NCI-H226 (cell line): ENCODE measurements around the gene PLGRKT.
"Not testable (repeated sequence)": the region's sequence is repeated elsewhere in the genome, so short reads cannot be mapped to it uniquely, and the experiment has no call there.

Experiments
- DNase-seq: peaks from one replicate; pipeline ENCODE4 v3.0.0-alpha.2; 2015

PLGRKT gene, protein sequence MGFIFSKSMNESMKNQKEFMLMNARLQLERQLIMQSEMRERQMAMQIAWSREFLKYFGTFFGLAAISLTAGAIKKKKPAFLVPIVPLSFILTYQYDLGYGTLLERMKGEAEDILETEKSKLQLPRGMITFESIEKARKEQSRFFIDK

GRCh38 chr9:5437254-5438216 is at the start of gene PLGRKT:
Gene PLGRKT (minus strand): TSS chr9:5437925. CDS start chr9:5431977, 5,948 bp downstream.
- peak; percentile 95 for DNase-seq

GRCh38 chr9:5486988-5487387 is 49.3 kb upstream of the PLGRKT start:
- no peak for DNase-seq

GRCh38 chr9:5485378-5486085 is 47.8 kb upstream of the PLGRKT start:
- DNase-seq, result no peak

DNA sequence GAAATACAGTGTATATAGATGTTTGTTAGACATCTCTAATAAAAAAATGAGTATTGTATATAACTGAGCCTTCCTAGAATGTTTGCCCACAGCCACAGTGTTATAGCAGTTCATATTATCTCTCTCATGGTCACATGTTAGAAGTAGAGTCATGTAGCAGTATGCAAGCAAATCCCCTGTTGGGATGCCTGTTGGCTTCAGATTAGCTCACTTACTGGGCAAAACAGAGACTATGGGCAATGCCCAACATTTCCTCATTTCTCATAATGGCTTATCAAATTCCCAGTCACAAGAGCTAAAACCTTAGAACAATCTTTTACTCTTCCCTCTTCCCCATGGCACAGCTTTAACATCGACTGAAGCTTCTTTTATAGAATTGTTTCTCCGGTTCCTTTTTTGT is 45.6 kb upstream of the PLGRKT start:
- DNase-seq, result no peak

- DNase-seq, result no peak
Observed at GRCh38 chr9:5482194-5482593, 44.5 kb upstream of the PLGRKT start.

GRCh38 chr9:5481322-5482040 is 43.8 kb upstream of the PLGRKT start:
- no peak for DNase-seq

DNA sequence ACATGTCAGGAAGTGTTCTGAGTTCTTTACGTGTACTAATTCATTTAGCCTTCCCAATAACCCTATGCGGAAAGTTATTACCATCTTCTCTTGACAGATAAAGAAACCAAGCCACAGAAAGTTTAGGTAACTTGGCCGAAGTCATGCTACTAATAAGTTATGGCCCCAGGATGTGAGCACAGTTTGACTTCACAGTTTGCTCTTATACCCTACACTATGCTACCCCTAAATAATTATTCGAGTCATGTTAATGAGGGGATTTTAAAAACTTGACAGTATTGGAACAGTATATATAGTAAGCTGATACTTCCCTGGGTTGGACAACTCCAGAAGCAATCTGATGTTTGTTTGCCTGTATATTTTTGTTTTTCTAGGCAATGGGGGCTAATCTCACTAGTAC is 43.2 kb upstream of the PLGRKT start:
- no peak for DNase-seq

- no peak for DNase-seq
Observed at GRCh38 chr9:5479994-5480694, 42.4 kb upstream of the PLGRKT start.

GRCh38 chr9:5478206-5478605 is 40.5 kb upstream of the PLGRKT start:
- no peak for DNase-seq

DNA sequence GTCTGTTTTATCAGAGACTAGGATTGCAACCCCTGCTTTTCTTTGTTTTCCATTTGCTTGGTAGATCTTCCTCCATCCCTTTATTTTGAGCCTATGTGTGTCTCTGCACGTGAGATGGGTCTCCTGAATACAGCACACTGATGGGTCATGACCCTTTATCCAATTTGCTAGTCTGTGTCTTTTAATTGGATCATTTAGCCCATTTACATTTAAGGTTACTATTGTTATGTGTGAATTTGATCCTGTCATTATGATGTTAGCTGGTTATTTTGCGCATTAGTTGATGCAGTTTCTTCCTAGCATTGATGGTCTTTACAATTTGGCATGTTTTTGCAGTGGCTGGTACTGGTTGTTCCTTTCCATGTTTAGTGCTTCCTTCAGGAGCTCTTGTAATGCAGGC is 37.9 kb upstream of the PLGRKT start:
- not testable (repeated sequence) for DNase-seq

GRCh38 chr9:5470816-5471215 is 33.1 kb upstream of the PLGRKT start:
- no peak for DNase-seq

DNA sequence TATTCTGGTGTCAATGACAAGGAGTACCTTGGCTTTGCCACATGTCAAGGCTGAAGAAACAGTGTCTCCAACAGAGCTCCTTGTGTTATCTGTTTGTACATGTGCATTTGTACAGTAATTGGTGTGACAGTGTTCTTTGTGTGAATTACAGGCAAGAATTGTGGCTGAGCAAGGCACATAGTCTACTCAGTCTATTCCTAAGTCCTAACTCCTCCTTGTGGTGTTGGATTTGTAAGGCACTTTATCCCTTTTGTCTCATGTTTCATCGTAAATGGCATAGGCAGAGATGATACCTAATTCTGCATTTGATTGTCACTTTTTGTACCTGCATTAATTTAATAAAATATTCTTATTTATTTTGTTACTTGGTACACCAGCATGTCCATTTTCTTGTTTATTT is 32.4 kb upstream of the PLGRKT start:
- DNase-seq, result no peak

- DNase-seq, result no peak
Observed at GRCh38 chr9:5468850-5469249, 31.1 kb upstream of the PLGRKT start.

GRCh38 chr9:5466766-5467165 is 29.0 kb upstream of the PLGRKT start:
- no peak for DNase-seq

- DNase-seq, result no peak
Observed at GRCh38 chr9:5466005-5466404, 28.3 kb upstream of the PLGRKT start.

DNA sequence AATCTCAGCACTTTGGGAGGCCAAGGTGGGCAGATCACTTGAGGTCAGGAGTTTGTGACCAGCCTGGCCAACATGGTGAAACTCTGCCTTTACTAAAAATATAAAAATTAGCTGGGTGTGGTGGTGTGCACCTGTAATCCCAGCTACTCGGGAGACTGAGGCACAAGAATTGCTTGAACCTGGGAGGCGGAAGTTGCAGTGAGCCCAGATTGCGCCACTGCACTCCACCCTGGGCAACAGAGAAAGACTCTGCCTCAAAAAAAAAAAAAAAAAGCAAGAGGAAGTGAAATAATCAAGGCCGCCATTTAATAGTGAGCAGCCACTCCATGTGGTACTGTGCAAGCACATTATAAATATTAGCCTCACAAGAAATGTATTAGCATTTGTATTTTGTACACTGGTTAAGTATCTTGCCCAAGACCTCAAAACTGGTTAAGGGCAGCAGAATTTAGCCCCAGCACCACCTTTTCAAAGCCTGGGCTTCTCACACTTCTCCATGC is 27.2 kb upstream of the PLGRKT start:
- DNase-seq, result not testable (repeated sequence)

- no peak for DNase-seq
Observed at GRCh38 chr9:5460157-5460556, 22.4 kb upstream of the PLGRKT start.

DNA sequence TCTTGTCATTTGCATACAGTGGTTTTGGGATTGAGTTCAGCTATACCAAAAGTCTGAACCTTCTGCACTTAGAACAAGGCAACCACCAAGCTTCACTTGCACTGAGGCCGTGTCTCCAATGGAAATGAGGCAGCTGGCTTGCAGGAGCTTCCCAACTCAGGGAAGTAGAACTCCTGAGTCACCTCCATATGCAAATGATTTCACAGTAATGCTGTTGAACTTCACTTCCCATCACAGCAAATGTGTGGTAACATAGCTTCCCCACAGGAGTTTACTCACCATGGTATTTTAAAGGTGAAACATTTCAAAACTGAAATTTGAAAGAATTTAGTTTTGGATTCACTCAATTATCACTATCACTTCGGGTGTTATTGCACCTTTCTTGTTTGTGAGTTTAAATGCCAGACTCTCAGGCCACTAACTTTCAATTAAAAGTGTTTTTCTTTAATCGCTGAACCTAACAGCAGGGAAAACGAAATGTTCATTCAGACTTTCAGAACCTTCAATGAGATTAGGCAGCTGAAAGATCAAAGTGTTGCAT is 21.6 kb upstream of the PLGRKT start:
- peak; percentile 44 for DNase-seq

GRCh38 chr9:5455181-5455580 is 17.5 kb upstream of the PLGRKT start:
- DNase-seq, result peak; percentile 79

DNA sequence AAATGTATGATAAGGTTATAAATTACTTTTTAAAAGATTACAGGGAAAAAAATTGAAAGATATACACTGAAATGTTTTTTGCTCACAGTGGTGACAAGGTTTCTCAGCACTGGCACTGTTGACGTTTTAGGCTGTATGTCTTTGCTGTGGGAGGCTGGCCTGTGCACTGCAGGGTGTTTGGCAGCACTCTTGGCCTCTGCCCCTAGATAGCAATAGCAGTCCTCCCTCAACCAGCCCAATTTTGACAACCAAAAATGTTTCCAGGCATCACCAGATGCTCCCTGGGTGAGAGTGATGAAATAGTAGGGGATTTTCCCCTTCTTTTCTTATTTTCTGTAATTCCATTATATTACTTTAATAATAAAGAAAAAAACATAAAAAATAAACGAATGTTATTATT is 15.9 kb upstream of the PLGRKT start:
- peak; percentile 45 for DNase-seq

- DNase-seq, result peak; percentile 22
Observed at GRCh38 chr9:5453004-5453403, 15.3 kb upstream of the PLGRKT start.

- no peak for DNase-seq
Observed at GRCh38 chr9:5452286-5452609, 14.5 kb upstream of the PLGRKT start.
